Activated naive CD4-positive, alpha-beta T cell treated with anti-CD3 and anti-CD28 coated beads for 36 hours (primary cell): Measurements from ENCODE around the gene NUPR1. TPM values are rescaled to one million over a fixed set of nuclear protein-coding genes. Genes with fewer than 3 reads are reported as not detected.
"Not testable (repeated sequence)": the region's sequence is repeated elsewhere in the genome, so short reads cannot be mapped to it uniquely, and the experiment has no call there.

Source experiments
- CTCF ChIA-PET: fragments of 350-600 bp; sonication (Branson Sonifier 250); formaldehyde crosslinking; loops from one replicate; lab custom pipeline; 2021; ENCODE audit warnings: antibody characterized with exemption; lab: Charles Lee
- DNase-seq: peaks from one replicate; pipeline ENCODE4 v3.0.0-alpha.2; 2020
- H3K27ac Mint-ChIP-seq: one replicate; pipeline ENCODE4 v1.8.0; 2021; ENCODE audit warnings: mild to moderate bottlenecking, mixed read lengths
- H3K27me3 Mint-ChIP-seq: one replicate; pipeline ENCODE4 v1.8.0; 2021; ENCODE audit warnings: low read depth, mixed read lengths
- H3K36me3 Mint-ChIP-seq: one replicate; pipeline ENCODE4 v1.8.0; 2021; ENCODE audit warnings: low read depth, mixed read lengths
- H3K4me1 Mint-ChIP-seq: one replicate; pipeline ENCODE4 v1.8.0; 2021; ENCODE audit warnings: low read depth, mixed read lengths
- H3K4me3 Mint-ChIP-seq: one replicate; pipeline ENCODE4 v1.8.0; 2021; ENCODE audit warnings: mild to moderate bottlenecking, moderate library complexity, mixed read lengths
- H3K9me3 Mint-ChIP-seq: one replicate; pipeline ENCODE4 v1.8.0; 2021; ENCODE audit warnings: mixed read lengths
- intact Hi-C: fragments of 100-400 bp; cut with micrococcal nuclease; formaldehyde crosslinking; loops from one replicate; pipeline ENCODE4 v1.15.1; 2023
- total RNA-seq, 2 experiments: library from RNA; stranded (reverse); gene quantifications; one replicate each; pipeline ENCODE4 v1.2.3, GENCODE V29; 2021

The NUPR1 gene
- total RNA-seq, 2 experiments from 2014 or later: not detected

DNA sequence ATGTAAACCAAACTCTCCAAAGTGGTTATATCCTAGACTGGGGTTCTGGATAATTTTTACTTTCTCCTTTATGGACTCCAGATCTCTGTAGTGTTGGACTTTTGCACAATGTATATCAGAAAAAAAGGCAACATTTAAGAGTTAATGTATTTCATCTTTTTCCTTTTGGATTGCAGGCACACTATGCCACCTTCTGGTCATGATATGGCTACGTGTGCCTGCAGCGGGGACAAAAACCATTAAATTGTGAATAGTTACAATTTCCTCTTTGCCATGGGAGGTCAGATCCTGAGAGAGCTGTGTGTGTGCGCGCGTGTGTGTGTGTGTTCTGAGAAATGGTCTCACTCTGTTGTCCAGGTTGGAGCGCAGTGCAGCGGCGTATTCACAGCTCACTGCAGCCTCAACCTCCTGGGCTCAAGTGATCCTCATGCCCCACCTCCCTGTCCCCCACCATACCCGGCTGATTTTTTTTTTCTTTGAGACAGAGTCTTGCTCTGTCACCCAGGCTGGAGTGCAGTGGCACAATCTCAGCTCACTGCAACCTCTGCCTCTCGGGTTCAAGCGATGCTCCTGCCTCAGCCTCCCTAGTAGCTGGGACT is 10.6 kb upstream of the NUPR1 start:
- Mint-ChIP-seq H3K27me3 (no peaks in the 10 kb centered on the region), H3K4me3 (no peak overlapping the region), H3K9me3 (no peaks in the 10 kb centered on the region), H3K27ac (no peak overlapping the region), H3K36me3 (no peaks in the 10 kb centered on the region), H3K4me1 (peaks cover 10% of the 10 kb centered on the region)
- DNase-seq: peak; percentile 25
- intact Hi-C loops: loop anchor here (1.0 kb wide), 2 partner anchors 222 to 228 kb away; no protein-coding TSS in a partner anchor
- CTCF ChIA-PET: interaction anchor here (0.6 to 1.2 kb wide), 4 partner anchors 44 to 270 kb away, joined by 3 to 5 read pairs (median 3); partner anchors contain the start of gene CLN3

DNA sequence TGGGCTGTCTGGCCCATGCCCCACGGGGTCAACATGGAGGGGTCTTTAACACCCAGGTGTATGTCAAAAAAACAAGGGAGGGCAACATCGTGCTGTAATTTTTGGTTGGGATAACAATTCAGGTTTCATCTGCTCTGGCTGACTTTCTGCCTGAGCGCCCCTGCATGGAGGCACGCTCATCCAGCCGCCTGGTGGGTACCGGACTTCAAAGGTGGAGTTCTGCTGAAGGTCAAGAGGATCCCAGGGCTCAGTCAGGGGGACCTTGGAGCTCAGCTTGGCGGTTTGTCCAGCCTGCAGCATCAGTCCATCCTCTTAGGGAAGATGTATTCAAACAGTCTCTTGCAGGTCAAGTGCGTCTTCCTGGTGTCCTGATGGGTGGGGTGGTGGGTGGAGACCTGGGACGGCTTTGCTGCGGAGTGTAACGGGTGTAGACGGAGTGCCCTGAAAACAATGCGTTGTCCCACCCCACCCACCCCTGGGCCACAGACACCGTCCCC is 9.6 kb upstream of the NUPR1 start:
- CTCF ChIA-PET: interaction anchor here (0.7 to 0.8 kb wide), 2 partner anchors 10 to 28 kb away, joined by 3 read pairs; partner anchors contain the start of gene NUPR1
- no peak overlapping the region for H3K27ac Mint-ChIP-seq

DNA sequence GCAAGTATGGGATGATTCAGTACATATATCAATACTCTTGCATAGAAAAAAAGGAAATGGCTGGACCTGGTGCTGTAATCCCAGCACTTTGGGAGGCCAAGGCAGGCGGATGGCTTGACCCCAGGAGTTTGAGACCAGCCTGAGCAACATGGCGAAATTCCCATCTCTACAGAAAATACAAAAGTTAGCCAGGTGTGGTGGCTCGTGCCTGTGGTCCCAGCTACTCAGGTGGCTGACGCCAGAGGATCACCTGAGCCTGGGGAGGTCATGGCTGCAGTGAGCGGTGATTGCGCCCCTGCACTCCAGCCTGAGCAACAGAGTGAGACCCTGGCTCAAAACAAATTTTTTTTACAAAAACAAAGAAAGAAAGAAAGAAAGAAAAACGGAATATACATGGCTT is 7.9 kb upstream of the NUPR1 start:
- Mint-ChIP-seq H3K9me3 (no peaks in the 10 kb centered on the region), H3K36me3 (no peaks in the 10 kb centered on the region), H3K4me3 (no peak overlapping the region), H3K27ac (no peak overlapping the region), H3K4me1 (peaks cover 13% of the 10 kb centered on the region), H3K27me3 (no peaks in the 10 kb centered on the region)
- no peak for DNase-seq
- CTCF ChIA-PET: no interaction called here
- intact Hi-C loops: no loop called here

More for the DNA sequence above, 9.6 kb upstream of the NUPR1 start:
- intact Hi-C loops: no loop called here
- Mint-ChIP-seq H3K4me3 (no peak overlapping the region), H3K27me3 (no peaks in the 10 kb centered on the region), H3K36me3 (no peaks in the 10 kb centered on the region), H3K4me1 (peaks cover 8% of the 10 kb centered on the region), H3K9me3 (no peaks in the 10 kb centered on the region)
- no peak for DNase-seq

DNA sequence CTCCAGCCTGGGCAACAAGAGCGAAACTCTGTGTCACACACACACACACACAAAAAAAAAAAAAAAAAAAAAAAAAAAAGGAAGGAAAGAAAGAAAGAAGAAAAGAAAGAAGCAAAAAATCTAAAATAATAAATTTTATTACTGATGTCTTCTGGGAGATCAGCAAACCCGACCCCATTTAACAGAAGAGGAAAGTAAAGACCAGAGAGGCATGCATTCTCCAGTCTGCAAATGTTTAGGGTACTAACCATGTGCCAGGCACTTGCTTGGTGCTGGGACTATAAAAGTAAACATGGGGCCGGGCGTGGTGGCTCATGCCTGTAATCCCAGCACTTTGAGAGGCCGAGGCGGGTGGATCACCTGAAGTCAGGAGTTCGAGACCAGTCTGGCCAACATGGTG is 7.2 kb upstream of the NUPR1 start:
- intact Hi-C loops, H3K36me3 Mint-ChIP-seq, DNase-seq, H3K9me3 Mint-ChIP-seq, CTCF ChIA-PET, H3K27ac Mint-ChIP-seq, H3K4me3 Mint-ChIP-seq, H3K27me3 Mint-ChIP-seq: not testable (repeated sequence)
- peaks cover 13% of the 10 kb centered on the region for H3K4me1 Mint-ChIP-seq

DNA sequence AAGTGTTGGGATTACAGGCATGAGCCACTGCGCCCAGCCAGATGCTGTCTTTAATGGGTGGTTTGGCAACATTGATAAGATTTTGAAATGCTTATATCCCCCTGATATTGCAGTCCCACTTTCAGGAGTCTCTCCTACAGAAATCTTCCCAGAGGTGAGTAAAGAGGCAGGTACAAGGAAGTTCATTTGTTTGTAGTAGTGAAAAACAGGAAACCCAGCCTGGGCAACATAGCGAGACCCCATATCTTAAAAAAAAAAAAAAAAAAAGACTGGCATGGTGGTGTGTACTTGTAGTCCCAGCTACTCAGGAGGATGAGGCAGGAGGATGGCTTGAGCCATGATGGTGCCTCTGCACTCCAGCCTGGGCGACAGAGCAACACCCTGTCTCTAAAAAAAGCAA is 6.2 kb upstream of the NUPR1 start:
- no peak for DNase-seq
- intact Hi-C loops: no loop called here
- Mint-ChIP-seq H3K4me1 (peaks cover 13% of the 10 kb centered on the region), H3K27me3 (no peaks in the 10 kb centered on the region), H3K4me3 (no peak overlapping the region), H3K9me3 (no peaks in the 10 kb centered on the region), H3K36me3 (no peaks in the 10 kb centered on the region), H3K27ac (no peak overlapping the region)
- CTCF ChIA-PET: no interaction called here

DNA sequence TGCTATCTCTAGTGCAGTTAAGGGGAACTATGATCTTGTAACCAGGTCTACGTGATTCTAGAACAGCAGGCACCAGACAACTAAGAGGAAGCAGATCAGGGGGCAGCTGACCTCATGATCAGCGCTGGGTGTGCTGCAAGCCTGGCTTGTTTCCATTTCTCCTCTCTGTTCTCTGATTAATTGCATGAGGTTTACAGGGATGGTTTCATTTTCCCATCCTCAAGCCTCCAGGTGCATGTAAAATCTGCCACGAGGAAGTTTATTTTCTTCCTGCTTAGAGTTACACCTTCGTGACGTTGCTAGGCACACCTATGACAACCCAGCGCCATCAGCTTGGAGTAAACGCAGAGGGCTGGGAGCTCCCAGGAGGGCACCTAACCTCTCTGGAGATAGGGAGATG is 4.3 kb upstream of the NUPR1 start:
- no peak for DNase-seq
- Mint-ChIP-seq H3K4me3 (no peak overlapping the region), H3K9me3 (no peaks in the 10 kb centered on the region), H3K36me3 (no peaks in the 10 kb centered on the region), H3K27me3 (no peaks in the 10 kb centered on the region), H3K27ac (no peak overlapping the region), H3K4me1 (peaks cover 8% of the 10 kb centered on the region)
- CTCF ChIA-PET: no interaction called here
- intact Hi-C loops: no loop called here

DNA sequence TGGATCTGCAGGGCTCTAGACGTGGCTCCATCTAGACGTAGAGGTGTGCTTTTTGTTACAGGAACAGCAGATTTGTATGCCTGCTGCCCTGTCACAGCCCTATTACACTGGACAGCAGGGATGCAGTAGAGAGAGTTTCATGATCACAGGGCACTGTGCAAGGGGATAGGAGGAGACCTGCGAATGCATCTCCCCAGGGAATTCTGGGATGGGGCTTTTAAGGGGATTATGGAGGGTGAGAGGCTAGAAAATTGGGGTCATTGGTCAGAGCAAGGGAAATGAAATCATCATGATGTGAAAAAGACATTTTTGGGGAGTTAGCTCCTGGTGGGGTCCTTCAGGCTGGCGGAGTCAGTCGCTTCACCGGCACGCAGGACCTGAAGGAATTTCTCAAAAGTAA is 3.9 kb upstream of the NUPR1 start:
- Mint-ChIP-seq H3K4me1 (peaks cover 8% of the 10 kb centered on the region), H3K4me3 (no peak overlapping the region), H3K27me3 (no peaks in the 10 kb centered on the region), H3K36me3 (no peaks in the 10 kb centered on the region), H3K27ac (no peak overlapping the region), H3K9me3 (no peaks in the 10 kb centered on the region)
- DNase-seq: no peak
- intact Hi-C loops: no loop called here
- CTCF ChIA-PET: no interaction called here

DNA sequence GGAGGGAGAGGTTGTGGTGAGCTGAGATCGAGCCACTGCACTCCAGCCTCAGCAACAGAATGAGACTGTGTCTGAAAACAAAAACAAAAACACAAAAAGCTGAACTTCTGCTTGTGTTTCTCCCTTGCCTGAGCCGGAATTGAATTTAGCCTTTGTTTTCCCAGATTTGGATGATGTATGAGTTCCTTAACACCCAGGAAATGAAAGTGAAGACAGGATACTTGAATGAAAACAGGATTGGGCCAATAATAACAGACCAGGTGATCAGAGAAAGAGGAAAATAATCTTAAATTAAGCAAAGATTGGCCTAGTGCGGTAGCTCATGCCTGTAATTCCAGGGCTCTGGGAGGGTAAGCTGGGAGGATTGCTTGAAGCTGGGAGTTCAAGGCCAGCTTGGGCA is 1.6 kb upstream of the NUPR1 start:
- no peaks in the 10 kb centered on the region for H3K27me3 Mint-ChIP-seq
- peaks cover 16% of the 10 kb centered on the region for H3K4me1 Mint-ChIP-seq
- H3K4me3 Mint-ChIP-seq: no peak overlapping the region
- H3K27ac Mint-ChIP-seq: no peak overlapping the region
- DNase-seq: no peak
- H3K9me3 Mint-ChIP-seq: no peaks in the 10 kb centered on the region
- CTCF ChIA-PET: interaction anchor here (1.1 kb wide), 1 partner anchor 20 kb away, joined by 3 read pairs; no protein-coding TSS in a partner anchor
- intact Hi-C loops: no loop called here
- no peaks in the 10 kb centered on the region for H3K36me3 Mint-ChIP-seq

DNA sequence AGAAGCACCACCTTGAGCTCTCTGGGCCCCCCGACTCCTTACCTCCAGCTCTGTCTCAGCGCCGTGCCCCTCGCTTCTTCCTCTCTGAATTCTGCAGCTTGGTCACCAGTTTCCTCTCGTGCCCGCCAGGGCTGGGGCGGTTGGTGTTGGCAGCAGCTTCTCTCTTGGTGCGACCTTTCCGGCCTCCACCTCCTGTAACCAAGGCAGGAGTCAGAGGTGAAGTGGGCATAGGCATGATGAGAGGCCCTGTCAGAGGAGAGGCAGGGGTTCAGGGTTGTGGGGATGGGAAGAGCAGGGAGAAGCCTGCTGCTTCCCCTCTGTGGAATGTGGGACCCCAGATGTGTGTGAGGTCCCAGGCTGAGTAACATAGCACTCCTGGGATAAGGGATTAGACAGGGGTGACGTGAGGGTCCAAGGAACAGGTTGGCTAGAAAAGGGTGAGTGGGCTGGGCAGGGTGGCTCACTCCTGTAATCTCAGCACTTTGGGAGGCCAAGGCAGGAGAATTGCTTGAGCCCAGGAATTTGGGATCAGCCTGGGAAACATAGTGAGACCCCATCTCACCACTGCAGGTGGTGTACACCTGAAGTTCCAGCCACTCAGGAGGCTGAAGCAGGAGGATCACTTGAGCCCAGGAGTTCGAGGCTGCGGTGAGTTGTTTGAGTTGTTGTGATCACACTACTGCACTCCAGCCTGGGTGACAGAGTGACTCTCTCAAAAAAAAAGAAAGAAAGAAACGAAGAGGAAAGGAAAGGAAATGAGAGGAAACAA is 626 bp downstream of the NUPR1 start:
- Mint-ChIP-seq H3K27ac (no peak overlapping the region), H3K27me3 (no peaks in the 10 kb centered on the region), H3K36me3 (no peaks in the 10 kb centered on the region), H3K4me1 (peaks cover 31% of the 10 kb centered on the region), H3K9me3 (no peaks in the 10 kb centered on the region), H3K4me3 (no peak overlapping the region)
- no peak for DNase-seq
- CTCF ChIA-PET: interaction anchor here (0.7 kb wide), 1 partner anchor 11 kb away, joined by 3 read pairs; no protein-coding TSS in a partner anchor
- intact Hi-C loops: loop anchor here (5.0 kb wide), 1 partner anchor 41 kb away; no protein-coding TSS in a partner anchor

DNA sequence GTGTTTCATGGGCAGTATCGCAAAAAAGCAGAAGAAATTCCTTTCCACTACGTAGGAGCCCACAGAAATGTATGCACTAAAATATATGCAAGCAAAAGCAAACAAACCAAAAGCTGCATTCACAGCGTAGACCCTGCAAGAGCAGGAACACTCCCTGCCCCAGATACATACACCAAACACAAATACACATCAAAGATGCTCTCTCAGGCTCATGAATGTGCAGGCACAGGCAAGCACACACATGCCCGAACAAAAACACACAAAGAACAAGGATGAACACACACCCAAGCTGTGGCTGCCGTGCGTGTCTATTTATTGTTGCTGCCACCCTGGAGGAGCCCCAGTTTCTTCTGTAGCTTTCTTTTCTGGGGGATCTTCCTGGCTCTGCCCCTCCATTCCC is 1.7 kb downstream of the NUPR1 start:
- Mint-ChIP-seq H3K4me1 (peaks cover 26% of the 10 kb centered on the region), H3K4me3 (no peak overlapping the region), H3K36me3 (no peaks in the 10 kb centered on the region), H3K9me3 (no peaks in the 10 kb centered on the region), H3K27ac (no peak overlapping the region), H3K27me3 (no peaks in the 10 kb centered on the region)
- CTCF ChIA-PET: no interaction called here
- intact Hi-C loops: loop anchor here (5.0 kb wide), 1 partner anchor 40 kb away; no protein-coding TSS in a partner anchor
- no peak for DNase-seq

DNA sequence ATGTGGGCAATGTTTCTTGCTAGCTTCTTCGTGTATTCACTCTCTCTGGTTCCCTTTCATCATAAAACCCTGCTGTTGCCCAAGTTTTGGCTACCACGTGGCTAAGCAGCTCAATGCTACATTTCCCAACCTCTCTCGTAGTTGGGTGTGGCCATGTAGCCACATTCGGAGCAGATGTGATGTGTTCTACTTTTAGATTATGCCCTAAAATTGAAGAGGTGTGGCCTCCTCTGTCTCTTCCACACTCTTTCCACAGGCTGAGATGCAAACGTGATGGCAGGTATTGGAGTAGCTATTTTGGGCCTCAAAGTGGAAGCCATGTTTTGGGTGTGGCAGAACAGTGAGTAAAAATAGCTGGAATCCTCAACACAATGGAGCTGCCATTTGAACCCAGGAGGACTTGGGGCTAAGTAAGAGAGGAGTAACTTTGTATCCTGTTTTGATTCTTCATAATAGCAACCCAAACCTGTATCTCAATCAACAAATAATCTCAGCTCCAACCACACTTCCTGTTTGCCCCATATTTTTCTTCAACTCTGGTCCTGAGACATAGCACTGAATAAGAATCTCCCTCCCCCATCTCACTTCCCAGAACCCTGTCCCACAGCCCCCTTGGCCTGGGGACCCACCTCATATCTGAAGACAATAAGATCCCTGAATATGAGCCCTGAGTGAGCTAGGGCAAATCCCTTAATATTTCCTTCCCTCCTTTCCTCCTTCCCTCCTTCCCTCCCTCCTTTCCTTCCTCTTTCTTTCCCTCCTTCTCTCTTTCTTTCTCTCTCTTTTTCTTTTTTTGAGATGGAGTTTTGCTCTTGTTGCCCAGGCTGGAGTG is 4.0 kb downstream of the NUPR1 start:
- no peaks in the 10 kb centered on the region for H3K36me3 Mint-ChIP-seq
- H3K9me3 Mint-ChIP-seq: no peaks in the 10 kb centered on the region
- no peak for DNase-seq
- CTCF ChIA-PET: no interaction called here
- H3K4me3 Mint-ChIP-seq: no peak overlapping the region
- intact Hi-C loops: loop anchor here (5.0 kb wide), 1 partner anchor 37 kb away; no protein-coding TSS in a partner anchor
- peaks cover 26% of the 10 kb centered on the region for H3K4me1 Mint-ChIP-seq
- peak overlapping the region; percentile 69 for H3K27ac Mint-ChIP-seq
- H3K27me3 Mint-ChIP-seq: no peaks in the 10 kb centered on the region
